Glomerular visceral epithelial cell (primary cell): Measurements from ENCODE around the gene BCAS1.

Experiments
- DNase-seq: peaks from one replicate; pipeline ENCODE4 v3.0.0-alpha.2; 2016; ENCODE audit errors: extremely low spot score

BCAS1 gene

DNA sequence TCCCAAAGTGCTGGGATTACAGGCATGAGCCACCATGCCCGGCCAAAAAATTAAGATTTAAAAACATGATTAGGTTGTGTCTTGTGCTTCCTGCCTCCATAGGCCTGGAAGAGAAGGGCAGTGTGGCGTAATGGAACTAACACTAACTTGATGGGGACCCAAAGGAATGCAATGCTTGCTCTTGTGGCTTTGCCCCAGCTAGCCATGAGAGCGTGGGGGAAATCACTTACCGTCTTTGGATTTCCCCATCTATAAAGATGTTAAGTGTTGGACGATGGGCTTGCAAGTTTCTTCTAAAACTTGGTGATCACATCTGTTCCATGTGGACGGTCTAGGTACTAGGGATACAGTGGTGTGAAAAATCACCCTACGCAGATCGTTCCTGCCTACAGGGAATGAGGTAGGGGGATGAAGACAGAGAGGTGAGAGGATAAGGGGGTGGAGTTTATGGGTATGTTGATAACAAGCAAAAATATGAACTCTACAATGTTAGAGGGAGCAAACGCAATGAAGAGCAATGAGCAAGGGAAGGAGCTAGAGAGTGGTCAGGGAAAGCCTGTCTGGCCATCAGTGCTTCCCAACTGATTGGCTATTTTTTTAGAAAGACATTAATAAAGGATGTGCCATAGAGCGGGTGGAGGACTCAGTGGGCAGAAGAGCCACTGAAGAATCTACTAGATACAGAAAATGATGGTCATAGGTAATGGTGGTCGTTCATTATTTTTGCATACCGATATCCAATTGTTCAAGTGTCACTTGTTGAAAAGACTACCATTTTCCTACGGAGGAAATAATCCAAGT, 165.2 kb downstream of the BCAS1 start:
- DNase-seq = no peak

DNA sequence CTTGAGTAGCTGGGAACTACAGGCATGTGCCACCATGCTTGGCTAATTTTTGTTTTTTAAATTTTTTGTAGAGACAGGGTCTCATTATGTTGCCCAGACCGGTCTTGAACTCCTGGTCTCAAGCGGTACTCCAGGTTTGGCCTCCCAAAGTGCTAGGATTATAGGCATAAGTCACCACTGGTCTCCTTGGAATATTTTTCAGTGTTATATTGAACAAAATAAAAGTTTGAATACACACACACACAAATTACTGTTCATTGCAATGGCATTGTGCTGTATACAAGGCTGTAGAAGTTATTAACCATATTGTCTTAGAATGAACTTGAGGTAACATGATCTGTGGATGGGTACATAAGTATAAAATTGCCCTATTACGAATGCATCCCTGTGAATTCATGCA, 166.1 kb downstream of the BCAS1 start:
- DNase-seq = no peak

DNA sequence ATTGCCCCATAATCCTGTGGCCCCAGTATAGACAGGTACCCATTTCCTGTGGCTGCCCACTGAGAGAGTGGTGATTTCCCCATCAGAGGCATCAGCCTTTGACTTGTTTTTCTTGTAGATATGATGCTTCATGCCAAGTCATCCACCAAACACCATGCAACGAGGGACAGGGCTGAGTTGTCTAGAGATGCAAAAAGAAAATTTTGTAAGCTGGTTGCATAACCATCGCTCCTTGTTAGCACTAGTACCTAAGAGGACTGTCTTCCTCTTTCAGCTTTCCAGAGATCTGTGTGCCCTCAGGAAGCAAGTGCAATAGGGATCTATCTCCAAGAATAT, 166.8 kb downstream of the BCAS1 start:
- DNase-seq = no peak

DNA sequence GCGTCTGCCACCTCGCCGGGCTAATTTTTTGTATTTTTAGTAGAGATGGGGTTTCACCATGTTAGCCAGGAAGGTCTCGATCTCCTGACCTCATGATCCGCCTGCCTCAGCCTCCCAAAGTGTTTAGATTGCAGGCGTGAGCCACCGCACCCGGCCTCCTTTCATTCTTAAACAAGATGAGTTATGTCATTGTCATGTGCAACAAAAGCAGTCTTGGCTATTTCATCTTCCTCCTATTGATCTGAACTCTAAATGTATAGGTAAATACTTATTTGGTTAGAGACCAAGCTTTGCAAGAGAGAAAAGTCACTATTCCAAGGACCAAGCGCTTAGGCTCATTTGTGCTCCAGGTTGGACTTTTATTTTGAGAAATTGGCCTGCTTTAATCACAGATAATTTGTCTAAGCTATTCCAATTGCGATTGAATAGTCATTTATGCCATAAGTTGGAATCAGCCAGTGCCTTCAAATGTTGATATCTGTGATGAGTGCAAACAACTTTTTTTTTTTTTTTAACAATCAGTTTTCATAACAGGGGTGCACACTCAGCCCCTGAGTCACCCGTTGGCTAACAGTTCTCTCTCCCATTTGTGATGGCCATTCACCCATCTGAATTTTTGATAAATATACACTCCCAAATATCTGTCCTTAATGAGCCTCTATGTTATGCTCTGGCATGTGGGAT, 167.3 kb downstream of the BCAS1 start:
- DNase-seq = no peak

DNA sequence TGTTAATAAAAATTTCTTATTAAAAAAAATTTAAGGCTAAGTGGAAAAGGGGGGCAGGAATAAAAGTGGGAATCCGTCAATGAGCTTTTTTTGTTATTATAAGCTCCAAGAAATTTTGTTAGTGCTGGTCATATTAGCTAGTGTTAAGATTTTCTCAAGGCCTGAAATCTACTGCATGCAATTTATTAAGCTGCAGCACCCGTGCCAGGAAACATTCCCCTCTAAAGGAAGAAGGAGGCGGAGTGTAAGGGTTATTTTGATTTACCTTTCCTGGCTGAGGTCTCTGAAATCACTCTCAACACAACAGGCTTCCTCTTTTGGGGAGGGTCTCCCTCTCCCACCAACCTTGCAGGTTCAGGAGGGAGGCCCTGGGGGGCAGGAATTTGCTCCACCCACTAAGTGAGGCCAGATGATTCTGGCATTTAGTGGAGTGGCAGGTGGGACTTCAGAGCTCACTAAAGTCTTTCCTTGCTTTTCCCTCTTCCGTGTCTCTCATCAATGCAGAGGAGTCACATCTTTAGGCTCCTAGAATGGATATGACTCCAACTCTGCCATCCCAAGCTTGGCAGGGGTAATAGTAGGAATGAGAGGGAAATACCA, 168.8 kb downstream of the BCAS1 start:
- no peak for DNase-seq

DNA sequence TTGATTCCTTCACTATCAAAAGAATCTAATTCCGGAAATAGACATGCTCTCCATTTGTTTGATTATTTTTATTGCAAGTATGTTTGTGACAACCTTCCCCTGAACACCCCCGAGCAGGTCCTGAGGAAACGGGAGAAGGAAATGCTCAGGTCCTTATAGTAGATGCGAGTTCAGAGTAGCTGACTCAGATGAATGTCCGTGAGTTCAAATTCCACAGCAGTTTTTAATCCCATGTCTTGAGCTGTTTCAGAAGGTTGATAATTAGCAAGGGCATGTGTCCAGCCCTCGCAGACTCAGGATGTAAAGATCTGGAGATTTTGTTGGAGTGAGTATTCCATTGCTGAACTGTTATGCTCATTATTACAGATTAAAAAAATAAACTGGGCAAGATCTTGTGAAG, 169.3 kb downstream of the BCAS1 start:
- DNase-seq = peak; percentile 86

DNA sequence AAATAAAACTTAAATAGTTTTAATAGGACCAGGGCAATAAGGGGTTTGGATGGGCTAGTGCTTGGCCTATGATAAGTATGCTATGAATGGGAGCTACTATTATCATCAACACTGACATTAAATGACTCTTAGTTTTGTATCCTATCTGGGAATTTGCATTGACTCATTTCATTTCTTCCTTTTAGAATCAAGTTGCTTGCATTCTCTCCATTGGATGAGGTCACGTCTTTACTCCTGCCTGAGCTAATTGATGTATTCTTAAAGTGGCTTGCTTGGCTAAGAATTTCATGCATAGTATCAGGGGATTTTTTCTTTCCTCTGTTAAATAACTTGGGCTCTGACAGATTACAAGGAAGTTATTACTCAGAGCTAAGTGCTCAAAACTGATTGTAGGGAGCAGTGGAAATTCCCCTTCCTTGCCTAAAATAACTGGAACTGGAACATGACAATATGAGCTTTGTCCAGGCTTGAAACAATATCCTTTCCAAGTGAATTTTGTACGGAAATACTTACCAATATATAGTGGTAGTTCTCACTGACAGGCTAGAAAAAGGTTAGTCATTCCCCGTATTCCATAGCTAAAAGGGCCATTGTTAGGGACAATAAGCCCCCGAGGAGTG, 169.9 kb downstream of the BCAS1 start:
- peak; percentile 89 for DNase-seq

DNA sequence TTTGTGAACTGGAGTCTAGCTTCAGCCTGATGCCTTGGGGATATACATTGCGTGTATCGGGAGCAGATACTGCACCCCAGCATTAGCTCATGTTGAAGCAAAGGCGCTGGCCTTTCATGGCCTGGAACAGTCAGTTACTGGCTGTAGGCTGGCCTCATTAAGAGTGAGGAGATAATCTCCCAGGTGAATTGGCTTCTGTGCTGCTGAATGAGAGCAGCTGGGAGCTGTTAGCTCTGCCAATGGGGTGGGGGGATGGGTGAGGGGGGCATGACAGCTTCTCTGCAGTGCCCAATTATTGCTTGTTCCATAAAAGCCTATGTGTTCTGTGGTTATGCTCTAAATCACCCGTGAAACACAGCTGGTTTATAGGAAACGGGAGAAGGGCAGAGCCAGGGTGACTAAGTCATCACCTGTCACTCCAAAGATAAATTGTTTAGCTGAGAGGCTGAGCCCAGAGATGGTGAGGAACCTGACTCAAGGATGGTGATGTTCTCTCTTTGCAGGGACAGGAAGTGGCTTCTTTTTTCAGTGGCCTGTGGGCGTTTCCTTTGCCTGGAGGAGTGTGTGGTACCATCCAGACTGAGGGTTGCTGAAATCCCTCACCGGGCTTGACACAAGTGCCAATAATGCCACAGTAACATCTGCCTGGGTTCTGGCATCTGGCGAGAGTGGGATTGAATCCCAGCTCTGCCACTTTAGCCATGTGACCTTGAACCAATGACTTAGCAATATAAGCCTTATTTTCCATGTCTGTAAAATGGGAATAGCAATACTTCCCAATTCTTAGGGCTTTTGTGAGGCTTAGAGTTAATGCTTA, 170.8 kb downstream of the BCAS1 start:
- peak; percentile 99 for DNase-seq

DNA sequence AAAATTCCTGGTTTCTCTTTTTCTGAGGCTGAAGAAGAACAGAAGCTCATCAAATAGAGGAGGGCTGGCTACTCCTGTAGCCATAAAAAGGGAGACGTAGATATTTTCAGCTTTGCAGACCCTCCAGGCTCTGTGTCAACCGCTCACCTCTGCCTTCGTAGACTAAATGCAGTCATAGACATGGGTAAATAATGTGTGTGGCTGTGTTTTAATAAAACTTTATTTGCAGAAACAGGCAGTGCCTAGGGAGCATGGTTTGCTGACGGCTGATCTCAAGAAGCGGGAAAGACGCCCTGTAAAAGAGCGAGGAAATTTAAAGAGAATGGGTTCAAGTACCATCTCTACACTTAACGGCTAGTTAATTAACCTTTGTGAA, 171.8 kb downstream of the BCAS1 start:
- DNase-seq = no peak

DNA sequence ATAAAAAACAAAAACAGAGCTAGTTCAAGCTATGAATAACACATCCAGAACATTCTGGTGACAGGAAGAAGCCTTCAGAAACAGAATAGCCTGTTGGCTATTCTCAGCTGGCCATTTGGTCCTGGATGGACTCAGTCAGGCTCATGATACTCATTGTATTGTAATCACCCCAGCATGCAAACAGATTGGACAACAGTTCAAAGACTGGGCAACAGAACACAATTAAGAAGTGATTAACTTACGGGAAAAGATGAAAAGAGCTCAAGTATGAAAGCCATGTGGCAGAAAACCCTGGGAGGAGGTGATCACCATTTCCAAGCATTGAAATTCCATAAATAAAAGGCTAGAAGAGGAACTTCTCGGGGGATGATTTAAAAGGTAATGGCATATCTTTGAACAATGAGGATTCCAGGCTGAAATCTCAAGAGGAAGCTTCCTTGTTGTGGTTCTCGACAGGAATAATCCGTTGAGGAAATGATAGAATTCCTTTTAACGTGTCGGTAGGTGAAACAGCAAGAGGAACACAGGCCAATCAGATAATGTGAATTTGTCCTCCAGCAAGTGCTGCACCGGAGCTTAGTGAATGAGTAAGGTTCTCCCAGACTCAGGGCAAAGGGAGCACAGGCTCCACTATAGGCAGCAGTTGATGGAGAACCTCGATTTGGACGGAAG, 172.4 kb downstream of the BCAS1 start:
- no peak for DNase-seq

DNA sequence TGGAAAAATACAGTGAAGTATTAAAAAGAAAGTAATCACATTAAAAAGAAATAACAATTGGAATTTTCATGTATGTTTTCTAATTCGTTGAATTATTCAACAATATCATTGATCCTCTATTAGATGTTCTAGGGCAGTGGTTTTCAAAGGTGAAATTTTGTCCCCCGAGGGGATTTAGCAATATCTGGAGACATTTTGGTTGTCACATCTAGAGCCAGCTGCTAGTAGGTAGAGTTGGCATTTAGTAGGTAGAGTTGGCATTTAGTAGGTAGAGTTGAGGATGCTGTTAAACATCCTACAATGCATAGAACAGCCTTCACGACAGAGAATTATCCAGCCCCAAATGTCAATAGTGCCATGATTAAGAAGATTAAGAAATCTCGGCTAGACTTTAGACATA, 173.7 kb downstream of the BCAS1 start:
- no peak for DNase-seq

DNA sequence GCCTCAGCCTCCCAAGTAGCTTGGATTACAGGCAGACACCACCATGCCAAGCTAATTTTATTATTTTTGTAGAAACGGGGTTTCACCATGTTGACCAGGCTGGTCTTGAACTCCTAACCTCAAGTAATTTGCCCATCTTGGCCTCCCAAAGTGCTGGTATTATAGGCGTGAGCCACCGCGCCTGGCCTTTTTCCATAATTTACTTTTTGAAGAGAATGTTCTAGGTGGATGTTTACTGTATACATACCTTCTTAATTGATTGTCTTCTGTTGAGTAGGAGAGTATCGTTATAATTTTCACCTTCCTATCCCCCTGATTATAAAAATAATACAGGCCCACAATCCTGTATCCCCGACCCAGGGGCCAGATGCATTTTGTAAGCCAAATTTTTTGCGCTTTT, 174.4 kb downstream of the BCAS1 start:
- DNase-seq = no peak

DNA sequence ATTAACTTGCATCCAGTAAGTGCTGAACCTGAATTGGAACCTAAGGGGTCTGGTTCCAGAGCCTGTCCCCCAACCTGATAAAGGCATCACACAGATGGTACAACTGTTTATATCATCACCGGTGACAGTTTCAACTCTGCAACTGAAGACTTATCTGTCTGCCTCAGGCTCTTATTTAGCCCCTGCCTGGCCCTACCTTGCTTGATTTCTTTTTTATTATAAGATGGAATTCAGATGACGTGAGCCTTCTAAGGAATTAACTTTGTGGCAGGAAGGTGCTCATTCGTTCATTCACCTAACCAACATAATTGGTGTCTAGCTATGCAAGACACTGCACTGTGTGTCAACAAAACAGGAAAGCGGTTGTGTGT, 175.0 kb downstream of the BCAS1 start:
- DNase-seq = no peak

DNA sequence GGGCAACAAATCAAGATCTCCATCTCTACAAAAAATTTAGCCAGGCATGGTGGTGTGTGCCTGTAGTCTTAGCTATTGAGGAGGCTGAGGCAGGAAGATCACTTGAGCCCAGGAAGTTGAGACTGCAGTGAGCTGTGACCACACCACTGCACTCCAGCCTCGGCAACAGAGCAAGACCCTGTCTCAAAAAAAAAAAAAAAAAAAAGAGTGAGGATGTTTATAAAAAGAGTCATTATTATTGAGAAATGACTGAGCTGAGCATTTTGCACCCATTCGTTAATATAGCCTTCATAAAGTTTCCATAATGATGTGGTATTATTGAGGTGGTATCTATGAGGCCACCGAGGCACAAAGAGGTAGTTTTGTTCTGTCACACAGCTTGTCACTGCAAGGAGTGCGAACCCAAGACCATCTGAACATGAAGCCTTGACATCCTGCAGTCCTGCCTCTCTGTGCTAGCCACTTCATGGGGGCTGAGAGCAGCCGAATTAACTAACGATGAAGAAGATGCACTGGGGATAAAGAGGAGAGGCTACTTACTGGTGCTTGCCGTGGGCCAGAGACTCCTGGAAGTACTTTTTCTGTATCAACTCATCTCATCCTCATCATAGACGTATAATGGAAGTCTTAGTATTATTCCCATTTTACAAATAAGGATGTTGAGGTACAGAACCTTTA, 175.5 kb downstream of the BCAS1 start:
- DNase-seq = no peak
